Testis (tissue), 2 donors: ENCODE data around the gene CCDC188.

ENCODE experiments used
- CTCF ChIP-seq, 3 experiments: fragments of 450-650 bp in 2 of 3; fragments of 200-600 bp in 1 of 3; sonication (generic) in 1 of 3; IDR thresholded peaks; one replicate each; pipeline ENCODE4 v1.5.1; 2016 to 2019; ENCODE audit warnings: antibody characterized with exemption in 3 of 3, mild to moderate bottlenecking in 2 of 3, moderate library complexity in 1 of 3
- POLR2A ChIP-seq: fragments of 450-650 bp; IDR thresholded peaks from one replicate; pipeline ENCODE4 v1.6.1; 2017; ENCODE audit warnings: antibody characterized with exemption, mild to moderate bottlenecking, moderate library complexity

GRCh38 chr22:20150381-20151275, at the start of gene CCDC188:
- no peak for TF ChIP-seq CTCF (IDR thresholded peaks at IDR 0.05)
- no peak for TF ChIP-seq POLR2A
